ENCODE data around the gene CTSD. TPM values are rescaled to one million over a fixed set of nuclear protein-coding genes. Genes with fewer than 3 reads are reported as not detected.
"Not testable (repeated sequence)": the region's sequence is repeated elsewhere in the genome, so short reads cannot be mapped to it uniquely, and the experiment has no call there.

Gene CTSD
- 184 and 221 TPM in 2 replicates for total RNA-seq (ENCODE audit: low replicate concordance)

GRCh38 chr11:1763796-1764661, at the start of gene CTSD:
TSS of gene CTSD (minus strand) at chr11:1763927. CDS start at chr11:1763859, 68 bp downstream.
- DNase-seq (ENCODE audit: low read depth): peak; percentile 72
- TF ChIP-seq, protein P1, sequence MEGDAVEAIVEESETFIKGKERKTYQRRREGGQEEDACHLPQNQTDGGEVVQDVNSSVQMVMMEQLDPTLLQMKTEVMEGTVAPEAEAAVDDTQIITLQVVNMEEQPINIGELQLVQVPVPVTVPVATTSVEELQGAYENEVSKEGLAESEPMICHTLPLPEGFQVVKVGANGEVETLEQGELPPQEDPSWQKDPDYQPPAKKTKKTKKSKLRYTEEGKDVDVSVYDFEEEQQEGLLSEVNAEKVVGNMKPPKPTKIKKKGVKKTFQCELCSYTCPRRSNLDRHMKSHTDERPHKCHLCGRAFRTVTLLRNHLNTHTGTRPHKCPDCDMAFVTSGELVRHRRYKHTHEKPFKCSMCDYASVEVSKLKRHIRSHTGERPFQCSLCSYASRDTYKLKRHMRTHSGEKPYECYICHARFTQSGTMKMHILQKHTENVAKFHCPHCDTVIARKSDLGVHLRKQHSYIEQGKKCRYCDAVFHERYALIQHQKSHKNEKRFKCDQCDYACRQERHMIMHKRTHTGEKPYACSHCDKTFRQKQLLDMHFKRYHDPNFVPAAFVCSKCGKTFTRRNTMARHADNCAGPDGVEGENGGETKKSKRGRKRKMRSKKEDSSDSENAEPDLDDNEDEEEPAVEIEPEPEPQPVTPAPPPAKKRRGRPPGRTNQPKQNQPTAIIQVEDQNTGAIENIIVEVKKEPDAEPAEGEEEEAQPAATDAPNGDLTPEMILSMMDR (IDR thresholded peaks at IDR 0.05; ENCODE audit: insufficient read depth, low read length): peak; percentile 3
- H3K4me3 ChIP-seq (ENCODE audit: low read depth, low read length): peak within 1 kb of the TSS; percentile 85

GRCh38 chr11:1813356-1813755, 49.6 kb upstream of the CTSD start:
- not testable (repeated sequence) for H3K4me3 ChIP-seq (ENCODE audit: low read depth, low read length); DNase-seq (ENCODE audit: low read depth)

- no peak for DNase-seq (ENCODE audit: low read depth)
- H3K4me3 ChIP-seq (ENCODE audit: low read depth, low read length): no peak overlapping the region
- TF ChIP-seq, protein P1 (IDR thresholded peaks at IDR 0.05; ENCODE audit: insufficient read depth, low read length): no peak
Measured at GRCh38 chr11:1812801-1813200, 49.1 kb upstream of the CTSD start.

DNA sequence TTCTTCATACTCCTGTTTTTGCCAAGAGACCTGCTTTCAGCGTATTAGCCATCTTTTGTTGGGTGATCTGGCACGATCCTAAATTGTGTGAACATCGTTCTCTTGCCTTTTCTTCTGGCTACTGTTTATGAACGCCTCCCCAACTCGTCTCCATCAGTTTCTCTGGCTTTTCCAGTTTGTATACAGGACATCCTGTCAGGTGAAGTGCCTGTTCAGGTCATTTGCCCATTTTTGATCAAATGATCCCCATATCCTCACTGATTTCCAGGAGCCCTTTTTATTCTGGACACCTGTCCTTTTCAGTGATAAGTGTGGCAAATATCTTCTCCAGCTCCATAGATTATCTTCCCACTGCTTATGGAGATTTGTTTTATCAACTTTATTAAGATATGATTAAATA, 48.5 kb upstream of the CTSD start:
- DNase-seq (ENCODE audit: low read depth): no peak
- no peak overlapping the region for H3K4me3 ChIP-seq (ENCODE audit: low read depth, low read length)
- TF ChIP-seq, protein P1 (IDR thresholded peaks at IDR 0.05; ENCODE audit: insufficient read depth, low read length): no peak

GRCh38 chr11:1810761-1811160, 47.0 kb upstream of the CTSD start:
- no peak overlapping the region for H3K4me3 ChIP-seq (ENCODE audit: low read depth, low read length)
- TF ChIP-seq, protein P1 (IDR thresholded peaks at IDR 0.05; ENCODE audit: insufficient read depth, low read length): no peak
- DNase-seq (ENCODE audit: low read depth): no peak

DNA sequence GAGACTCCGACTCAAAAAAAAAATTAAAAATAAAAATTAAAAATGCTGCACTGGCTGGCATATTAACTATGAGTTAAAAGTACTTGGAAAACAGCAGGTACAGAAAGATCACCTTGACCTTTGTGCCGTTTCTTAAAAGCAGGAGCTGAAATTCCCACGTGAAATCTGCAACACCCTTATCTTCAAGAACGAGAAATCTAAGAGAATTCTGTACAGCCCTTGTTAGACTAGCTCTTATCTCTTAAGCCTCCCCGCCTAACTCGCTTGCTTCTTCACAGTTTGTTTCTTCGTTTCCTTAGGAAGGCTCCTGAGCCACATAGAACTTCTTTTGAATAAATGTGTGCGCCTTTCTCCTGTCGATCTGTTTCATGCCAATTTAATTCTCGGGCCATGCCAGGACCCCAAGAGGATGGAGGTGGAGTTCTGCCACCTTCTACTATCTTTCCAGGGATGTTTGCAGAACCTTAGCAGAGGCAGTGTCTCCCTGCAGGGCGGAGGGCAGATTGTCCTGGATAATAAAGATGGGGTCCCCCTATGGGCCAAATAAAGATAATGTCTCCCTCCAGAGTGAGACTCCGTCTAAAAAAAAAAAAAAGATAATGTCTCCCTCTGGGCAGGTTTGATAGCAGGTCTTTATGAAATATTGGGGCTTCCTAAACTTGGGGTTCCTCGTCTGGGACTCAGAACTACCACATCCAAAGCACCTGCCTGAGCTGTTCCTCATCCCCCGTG, 43.7 kb upstream of the CTSD start:
- no peak overlapping the region for H3K4me3 ChIP-seq (ENCODE audit: low read depth, low read length)
- no peak for DNase-seq (ENCODE audit: low read depth)
- TF ChIP-seq, protein P1 (IDR thresholded peaks at IDR 0.05; ENCODE audit: insufficient read depth, low read length): no peak

- no peak for DNase-seq (ENCODE audit: low read depth)
- H3K4me3 ChIP-seq (ENCODE audit: low read depth, low read length): no peak overlapping the region
- TF ChIP-seq, protein P1 (IDR thresholded peaks at IDR 0.05; ENCODE audit: insufficient read depth, low read length): no peak
Measured at GRCh38 chr11:1805525-1805924, 41.8 kb upstream of the CTSD start.

GRCh38 chr11:1803835-1804519, 40.2 kb upstream of the CTSD start:
- DNase-seq (ENCODE audit: low read depth); H3K4me3 ChIP-seq (ENCODE audit: low read depth, low read length): not testable (repeated sequence)
